HepG2 (cell line): ENCODE results near the gene GRK4. TPM values are rescaled to one million over a fixed set of nuclear protein-coding genes. Genes with fewer than 3 reads are reported as not detected.

Experiments used
- ATF6 ChIP-seq: sonication (generic); formaldehyde crosslinking; conservative IDR thresholded peaks from 2 replicates; pipeline ENCODE4 v1.4.0; 2020; ENCODE audit warnings: missing genetic modification reagents
- DMTF1 ChIP-seq: sonication (generic); formaldehyde crosslinking; IDR thresholded peaks from 2 replicates; pipeline ENCODE4 v1.4.0; 2020; ENCODE audit warnings: mild to moderate bottlenecking, missing genetic modification reagents
- GZF1 ChIP-seq: sonication (generic); formaldehyde crosslinking; IDR thresholded peaks from 2 replicates; pipeline ENCODE4 v1.5.1; 2020; ENCODE audit warnings: mild to moderate bottlenecking, missing genetic modification reagents
- HNF1A ChIP-seq, 2 experiments: sonication (generic) in 1 of 2; formaldehyde crosslinking in 1 of 2; IDR thresholded peaks; 2 replicates each; pipeline versions ENCODE4 v1.4.0 to v1.6.1; 2016 to 2020; ENCODE audit warnings: borderline replicate concordance in 1 of 2, low read depth in 1 of 2, mild to moderate bottlenecking in 1 of 2, missing genetic modification reagents in 1 of 2
- HOXA3 ChIP-seq: sonication (generic); formaldehyde crosslinking; IDR thresholded peaks from 2 replicates; pipeline ENCODE4 v1.5.0; 2020; ENCODE audit warnings: missing genetic modification reagents
- IRX3 ChIP-seq: sonication (generic); formaldehyde crosslinking; IDR thresholded peaks from 2 replicates; pipeline ENCODE4 v1.8.1; 2023; ENCODE audit warnings: mild to moderate bottlenecking, low read depth, missing genetic modification reagents, borderline replicate concordance
- PITX1 ChIP-seq: sonication (generic); formaldehyde crosslinking; IDR thresholded peaks from 2 replicates; pipeline ENCODE4 v1.5.1; 2020; ENCODE audit warnings: mild to moderate bottlenecking, missing genetic modification reagents
- POGZ ChIP-seq: sonication (generic); formaldehyde crosslinking; IDR thresholded peaks from 2 replicates; pipeline ENCODE4 v1.4.0; 2020; ENCODE audit warnings: mild to moderate bottlenecking, missing genetic modification reagents
- RNF2 ChIP-seq: fragments of 450-650 bp; conservative IDR thresholded peaks from 2 replicates; pipeline ENCODE4 v1.6.1; 2016; ENCODE audit warnings: low read depth
- YY1 ChIP-seq: IDR thresholded peaks from 2 replicates; pipeline ENCODE4 v1.6.1; 2011; ENCODE audit warnings: low read length, low read depth, moderate library complexity, mild to moderate bottlenecking; ENCODE audit not compliant: insufficient read depth, insufficient replicate concordance
- ZBED4 ChIP-seq: sonication (generic); formaldehyde crosslinking; IDR thresholded peaks from 2 replicates; pipeline ENCODE4 v1.4.0; 2020; ENCODE audit warnings: missing genetic modification reagents, borderline replicate concordance
- ZNF558 ChIP-seq: sonication (generic); formaldehyde crosslinking; IDR thresholded peaks from 2 replicates; pipeline ENCODE4 v1.9.0; 2022; ENCODE audit warnings: mild to moderate bottlenecking, missing genetic modification reagents, borderline replicate concordance
- ZSCAN21 ChIP-seq: sonication (generic); formaldehyde crosslinking; IDR thresholded peaks from 2 replicates; pipeline ENCODE4 v1.8.0; 2022; ENCODE audit warnings: mild to moderate bottlenecking, missing genetic modification reagents, moderate library complexity, borderline replicate concordance
- polyA plus RNA-seq, 8 experiments: library from polyadenylated mRNA; depleted of rRNA in 3 of 8; stranded (reverse) in 7 of 8; unstranded in 1 of 8; fragments of >200 nt; fragmentation: Illumina TruSeq in 4 of 8; extraction: Trizol in 4 of 8; gene quantifications; 2 replicates each; pipeline versions ENCODE4 v1.2.1 to v1.2.3, GENCODE V29; 2011 to 2016; ENCODE audit warnings: low read depth in 4 of 8, missing spikeins in 1 of 8, mixed read lengths in 1 of 8; ENCODE audit not compliant: insufficient read depth in 1 of 8
- total RNA-seq, 5 experiments: library from RNA; depleted of rRNA; stranded (reverse); fragments of >200 nt; fragmentation: Illumina TruSeq; extraction: Trizol; gene quantifications; 2 replicates each; pipeline ENCODE4 v1.2.3, GENCODE V29; 2016; ENCODE audit warnings: low read depth in 1 of 5

GRK4 gene
- total and polyA plus RNA-seq, 2 of the 13 experiments (the other 11 are each of a cell fraction or from before 2014, with no cell fraction given), result 1.8 to 2.0 TPM

- TF ChIP-seq ZBED4 (CRISPR knock-in tag) (peak; percentile 88), HOXA3 (CRISPR knock-in tag) (peak; percentile 95), ZSCAN21 (CRISPR knock-in tag) (peak; percentile 97; the same call in 1 of the 2 replicates), ATF6 (no peak), DMTF1 (CRISPR knock-in tag) (peak; percentile 89; the same call in 1 of the 2 replicates), ZNF558 (CRISPR knock-in tag) (peak; percentile 33; the same call in 1 of the 2 replicates), RNF2 (peak; percentile 99), PITX1 (CRISPR knock-in tag) (0 out of 2 replicates have a peak, but pooled peaks have one; percentile 30), POGZ (CRISPR knock-in tag) (peak; percentile 79), HNF1A (IDR thresholded peaks at IDR 0.05; ENCODE audit: low read depth) (no peak; the same call in 1 of the 2 replicates), HNF1A (CRISPR knock-in tag; IDR thresholded peaks at IDR 0.05; ENCODE audit: borderline replicate concordance) (peak; percentile 85), IRX3 (CRISPR knock-in tag) (peak; percentile 92), YY1 (no peak), GZF1 (no peak)
Observed at GRCh38 chr4:2963175-2963965, at the start of gene GRK4, which contains the start of gene NOP14 (continued).
